ENCODE data around the gene NCF2. TPM values are rescaled to one million over a fixed set of nuclear protein-coding genes. Genes with fewer than 3 reads are reported as not detected.

The NCF2 gene
- total RNA-seq, 1 donor from 2014 or later: 2.7 TPM

- no peak for DNase-seq (ENCODE audit: low spot score)
- no peaks in the 10 kb centered on the region for H3K27me3 Mint-ChIP-seq (ENCODE audit: low read depth)
- no peaks in the 10 kb centered on the region for H3K36me3 Mint-ChIP-seq (ENCODE audit: low read depth)
- no peak overlapping the region for H3K4me3 Mint-ChIP-seq (ENCODE audit: unreplicated experiment)
- H3K27ac Mint-ChIP-seq (ENCODE audit: unreplicated experiment): peak overlapping the region; percentile 63
- no peaks in the 10 kb centered on the region for H3K9me3 Mint-ChIP-seq (ENCODE audit: low read depth)
- TF ChIP-seq CTCF (IDR thresholded peaks at IDR 0.05): no peak
- H3K4me1 Mint-ChIP-seq (ENCODE audit: low read depth): peaks cover 49% of the 10 kb centered on the region
Measured at GRCh38 chr1:183572721-183573120, 17.5 kb downstream of the NCF2 start.

- no peak for TF ChIP-seq CTCF (IDR thresholded peaks at IDR 0.05)
- Mint-ChIP-seq H3K27ac (ENCODE audit: unreplicated experiment) (peak overlapping the region; percentile 88), H3K9me3 (ENCODE audit: low read depth) (no peaks in the 10 kb centered on the region), H3K27me3 (ENCODE audit: low read depth) (no peaks in the 10 kb centered on the region), H3K4me1 (ENCODE audit: low read depth) (peaks cover 54% of the 10 kb centered on the region), H3K36me3 (ENCODE audit: low read depth) (no peaks in the 10 kb centered on the region), H3K4me3 (ENCODE audit: unreplicated experiment) (no peak overlapping the region)
- DNase-seq (ENCODE audit: low spot score): no peak
Measured at GRCh38 chr1:183571678-183572268, 18.5 kb downstream of the NCF2 start.

- peak overlapping the region; percentile 51 for H3K27ac Mint-ChIP-seq (ENCODE audit: unreplicated experiment)
- no peak for DNase-seq (ENCODE audit: low spot score)
- peaks cover 42% of the 10 kb centered on the region for H3K4me1 Mint-ChIP-seq (ENCODE audit: low read depth)
- H3K9me3 Mint-ChIP-seq (ENCODE audit: low read depth): no peaks in the 10 kb centered on the region
- H3K4me3 Mint-ChIP-seq (ENCODE audit: unreplicated experiment): no peak overlapping the region
- TF ChIP-seq CTCF (IDR thresholded peaks at IDR 0.05): no peak
- H3K27me3 Mint-ChIP-seq (ENCODE audit: low read depth): no peaks in the 10 kb centered on the region
- H3K36me3 Mint-ChIP-seq (ENCODE audit: low read depth): no peaks in the 10 kb centered on the region
Measured at GRCh38 chr1:183570451-183570850, 19.8 kb downstream of the NCF2 start.

- Mint-ChIP-seq H3K27ac (ENCODE audit: unreplicated experiment) (peak overlapping the region; percentile 14), H3K4me3 (ENCODE audit: unreplicated experiment) (no peak overlapping the region), H3K27me3 (ENCODE audit: low read depth) (no peaks in the 10 kb centered on the region), H3K9me3 (ENCODE audit: low read depth) (no peaks in the 10 kb centered on the region), H3K36me3 (ENCODE audit: low read depth) (no peaks in the 10 kb centered on the region), H3K4me1 (ENCODE audit: low read depth) (peaks cover 41% of the 10 kb centered on the region)
- TF ChIP-seq CTCF (IDR thresholded peaks at IDR 0.05): no peak
- no peak for DNase-seq (ENCODE audit: low spot score)
Measured at GRCh38 chr1:183569801-183570200, 20.5 kb downstream of the NCF2 start.

GRCh38 chr1:183569141-183569540 is 21.1 kb downstream of the NCF2 start:
- Mint-ChIP-seq H3K4me3 (ENCODE audit: unreplicated experiment) (no peak overlapping the region), H3K27me3 (ENCODE audit: low read depth) (no peaks in the 10 kb centered on the region), H3K36me3 (ENCODE audit: low read depth) (no peaks in the 10 kb centered on the region), H3K4me1 (ENCODE audit: low read depth) (peaks cover 35% of the 10 kb centered on the region), H3K27ac (ENCODE audit: unreplicated experiment) (peak overlapping the region; percentile 69), H3K9me3 (ENCODE audit: low read depth) (no peaks in the 10 kb centered on the region)
- no peak for TF ChIP-seq CTCF (IDR thresholded peaks at IDR 0.05)
- DNase-seq (ENCODE audit: low spot score): no peak
